Stomach (tissue), 8 donors: ENCODE results near the gene METTL21C. TPM values are rescaled to one million over a fixed set of nuclear protein-coding genes. Genes with fewer than 3 reads are reported as not detected.

Experiments
- polyA plus RNA-seq, 3 donors: library from polyadenylated mRNA; stranded (reverse); fragments of 200-250 nt; gene quantifications; one replicate each; pipeline ENCODE4 v1.2.3, GENCODE V29; 2013
- total RNA-seq, 5 donors: library from RNA; depleted of rRNA; stranded (reverse); fragments of >200 nt; gene quantifications; one replicate each; pipeline versions ENCODE4 v1.1.0 to v1.2.3, GENCODE V29; 2014 to 2016
- donor health status: healthy with polysubstance abuse.
- donor health status: Bipolar disorder and iron deficiency.
- donor health status: healthy.

METTL21C gene
- total and polyA plus RNA-seq, 8 donors = not detected

Other genes with a start within 250 kb of the METTL21C start
- gene TPP2, start 98.1 kb downstream of the METTL21C start, total RNA-seq = 100 to 1,000 TPM in 1 of 5 donors, 10 to 100 TPM in 4; 10.5 to 103 (median 45.1) TPM
- gene TPP2, start 98.1 kb downstream of the METTL21C start, polyA plus RNA-seq = 10 to 100 TPM; 10.1 to 15.8 (median 11.3) TPM
- gene TEX30, start 78.7 kb upstream of the METTL21C start, total RNA-seq = 10 to 100 TPM in 3 of 5 donors, 1 to 10 TPM in 1, not detected in 1; 8.9 to 50.7 (median 11.9) TPM
- 10 to 100 TPM in 2 of 3 donors, 1 to 10 TPM in 1; 8.6 to 12.2 (median 10.4) TPM for gene TEX30, start 78.7 kb upstream of the METTL21C start, polyA plus RNA-seq
- 10 to 100 TPM in 2 of 5 donors, 1 to 10 TPM in 1, under 1 TPM in 1, not detected in 1; 0.58 to 48.2 (median 7.6) TPM for gene POGLUT2, start 103.9 kb upstream of the METTL21C start, total RNA-seq
- gene POGLUT2, start 103.9 kb upstream of the METTL21C start, polyA plus RNA-seq = 1 to 10 TPM; 1.6 to 2.2 (median 1.7) TPM
- gene BIVM, start 104.1 kb upstream of the METTL21C start, total RNA-seq = 10 to 100 TPM in 4 of 5 donors, 1 to 10 TPM in 1; 2.6 to 82.9 (median 23.6) TPM
- 10 to 100 TPM in 1 of 3 donors, 1 to 10 TPM in 2; 8.3 to 16.3 (median 8.8) TPM for gene BIVM, start 104.1 kb upstream of the METTL21C start, polyA plus RNA-seq
- 100 to 1,000 TPM in 3 of 5 donors, 10 to 100 TPM in 2; 42.9 to 348 (median 105) TPM for gene ERCC5, start 151.0 kb upstream of the METTL21C start, total RNA-seq
- gene ERCC5, start 151.0 kb upstream of the METTL21C start, polyA plus RNA-seq = 10 to 100 TPM; 36.7 to 61.2 (median 51.5) TPM